Tibial nerve (tissue), 4 donors: ENCODE measurements around the gene SIAE. TPM values are rescaled to one million over a fixed set of nuclear protein-coding genes. Genes with fewer than 3 reads are reported as not detected.

ENCODE experiments used
- DNase-seq, 2 donors: peaks; one replicate each; pipeline ENCODE4 v3.0.0-alpha.2; 2019; ENCODE audit warnings: low spot score in 2 of 2
- H3K27ac ChIP-seq, 4 donors: fragments of 200-600 bp; sonication (generic) in 3 of 4; one replicate each; pipeline ENCODE4 v1.5.1; 2017 to 2019; ENCODE audit warnings: mild to moderate bottlenecking in 1 of 4
- H3K27me3 ChIP-seq, 2 donors: fragments of 200-600 bp; sonication (generic) in 1 of 2; one replicate each; pipeline versions ENCODE4 v1.5.1 to v1.6.0; 2017 to 2019
- H3K36me3 ChIP-seq, 3 donors: fragments of 200-600 bp; sonication (generic); one replicate each; pipeline ENCODE4 v1.5.1; 2018 to 2019
- H3K4me1 ChIP-seq, 4 donors: fragments of 200-600 bp; sonication (generic) in 3 of 4; one replicate each; pipeline ENCODE4 v1.5.1; 2017 to 2019
- H3K4me3 ChIP-seq, 4 donors: fragments of 200-600 bp; sonication (generic) in 3 of 4; one replicate each; pipeline ENCODE4 v1.5.1; 2017 to 2019; ENCODE audit warnings: mild to moderate bottlenecking in 1 of 4, moderate library complexity in 1 of 4
- H3K9me3 ChIP-seq, 4 donors: fragments of 200-600 bp; sonication (generic) in 3 of 4; one replicate each; pipeline ENCODE4 v1.5.1; 2017 to 2019
- EP300 ChIP-seq, 2 donors: sonication (generic); formaldehyde crosslinking; IDR thresholded peaks; one replicate each; pipeline ENCODE4 v1.6.1; 2017; ENCODE audit warnings: antibody characterized with exemption in 2 of 2, mild to moderate bottlenecking in 1 of 2
- POLR2A ChIP-seq, 2 donors: fragments of 450-650 bp; IDR thresholded peaks; one replicate each; pipeline ENCODE4 v1.6.1; 2017; ENCODE audit warnings: antibody characterized with exemption in 2 of 2, mild to moderate bottlenecking in 2 of 2, moderate library complexity in 2 of 2
- WGBS, 2 donors: methylation state at CpG; one replicate each; pipeline ENCODE4 v1.1.5; 2018; 5-methylcytosine and 5-hydroxymethylcytosine counted together
- total RNA-seq, 4 donors: library from RNA; depleted of rRNA; stranded (reverse); fragments of >200 nt; gene quantifications; one replicate each; pipeline ENCODE4 v1.1.0, GENCODE V29; 2016
- TF ChIP-seq, protein P1 (sequence below), 5 experiments: fragments of 200-600 bp in 3 of 5; fragments of 450-650 bp in 2 of 5; sonication (generic) in 3 of 5; IDR thresholded peaks; one replicate each; pipeline ENCODE4 v1.5.1; 2016 to 2019; ENCODE audit warnings: antibody characterized with exemption in 5 of 5, mild to moderate bottlenecking in 3 of 5, moderate library complexity in 2 of 5

Gene SIAE
- total RNA-seq, 4 donors from 2014 or later, result 6.5 to 20.0 (median 8.2) TPM

DNA sequence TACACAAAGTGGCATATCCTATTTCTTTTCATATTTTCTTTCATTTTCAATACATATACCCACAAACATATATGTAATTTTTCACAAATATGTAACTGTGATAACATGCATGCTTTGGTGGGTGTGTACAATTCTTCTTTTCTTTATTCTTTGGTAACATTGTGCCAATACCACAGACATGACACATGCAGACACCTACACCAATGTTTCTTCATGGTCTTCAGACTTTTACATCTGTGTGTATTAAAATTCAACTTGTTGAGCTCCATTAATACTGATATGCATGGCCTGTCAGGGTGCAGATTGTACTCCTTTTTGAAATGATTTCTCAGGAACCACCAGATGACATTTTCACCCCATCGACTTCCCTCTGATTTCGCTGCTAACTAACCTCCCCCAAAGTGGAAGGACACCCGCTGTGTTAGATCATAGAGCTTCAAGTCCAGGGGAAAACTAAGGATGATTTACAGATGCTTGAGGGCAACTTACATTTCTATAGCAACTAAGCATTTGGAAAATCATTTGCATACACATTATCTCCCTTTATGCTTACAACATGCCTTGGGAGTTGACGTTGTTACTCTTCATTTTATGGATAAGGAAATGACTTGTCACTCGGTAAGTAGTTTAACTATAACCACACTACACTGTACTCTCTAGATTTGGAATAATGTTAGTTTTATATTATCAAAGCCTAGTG, 72.8 kb downstream of the SIAE start:
- no peaks in the 10 kb centered on the region for H3K9me3 ChIP-seq
- DNase-seq, result no peak
- H3K36me3 ChIP-seq, result no peaks in the 10 kb centered on the region
- WGBS, 2 donors, result 42 to 50% methylated on average over 5 of the region's 5 CpGs
- H3K27ac ChIP-seq, result no peak overlapping the region
- no peaks in the 10 kb centered on the region for H3K4me1 ChIP-seq
- H3K4me3 ChIP-seq, result no peak overlapping the region
- peaks cover 0 to 2% of the 10 kb centered on the region in 2 donors for H3K27me3 ChIP-seq
- TF ChIP-seq EP300 (IDR thresholded peaks at IDR 0.05) (no peak), POLR2A (IDR thresholded peaks at IDR 0.05) (no peak)
- TF ChIP-seq, protein P1, sequence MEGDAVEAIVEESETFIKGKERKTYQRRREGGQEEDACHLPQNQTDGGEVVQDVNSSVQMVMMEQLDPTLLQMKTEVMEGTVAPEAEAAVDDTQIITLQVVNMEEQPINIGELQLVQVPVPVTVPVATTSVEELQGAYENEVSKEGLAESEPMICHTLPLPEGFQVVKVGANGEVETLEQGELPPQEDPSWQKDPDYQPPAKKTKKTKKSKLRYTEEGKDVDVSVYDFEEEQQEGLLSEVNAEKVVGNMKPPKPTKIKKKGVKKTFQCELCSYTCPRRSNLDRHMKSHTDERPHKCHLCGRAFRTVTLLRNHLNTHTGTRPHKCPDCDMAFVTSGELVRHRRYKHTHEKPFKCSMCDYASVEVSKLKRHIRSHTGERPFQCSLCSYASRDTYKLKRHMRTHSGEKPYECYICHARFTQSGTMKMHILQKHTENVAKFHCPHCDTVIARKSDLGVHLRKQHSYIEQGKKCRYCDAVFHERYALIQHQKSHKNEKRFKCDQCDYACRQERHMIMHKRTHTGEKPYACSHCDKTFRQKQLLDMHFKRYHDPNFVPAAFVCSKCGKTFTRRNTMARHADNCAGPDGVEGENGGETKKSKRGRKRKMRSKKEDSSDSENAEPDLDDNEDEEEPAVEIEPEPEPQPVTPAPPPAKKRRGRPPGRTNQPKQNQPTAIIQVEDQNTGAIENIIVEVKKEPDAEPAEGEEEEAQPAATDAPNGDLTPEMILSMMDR (IDR thresholded peaks at IDR 0.05), result no peak

DNA sequence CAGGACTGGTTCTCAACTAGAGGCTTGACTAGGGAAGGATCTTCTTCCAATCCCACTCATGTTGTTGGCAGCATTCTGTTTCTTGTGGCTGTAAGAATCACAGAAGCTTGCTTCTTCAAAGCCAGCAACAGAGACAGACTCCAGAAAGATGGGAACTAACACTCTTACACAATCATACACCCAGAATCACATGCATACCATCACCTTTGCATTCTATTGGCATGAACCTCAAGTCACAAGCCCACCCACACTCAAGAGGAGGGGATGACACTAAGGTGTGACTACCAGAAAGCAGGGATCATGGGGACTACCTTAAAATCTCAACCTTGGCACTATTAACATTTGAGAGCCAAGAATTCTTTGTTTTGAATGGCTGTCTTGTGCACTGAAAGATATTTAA, 75.9 kb downstream of the SIAE start:
- DNase-seq, result no peak
- no peaks in the 10 kb centered on the region for H3K9me3 ChIP-seq
- H3K27ac ChIP-seq, result no peak overlapping the region
- H3K36me3 ChIP-seq, result no peaks in the 10 kb centered on the region
- peaks cover 0 to 2% of the 10 kb centered on the region in 2 donors for H3K27me3 ChIP-seq
- no peaks in the 10 kb centered on the region for H3K4me1 ChIP-seq
- no peak overlapping the region for H3K4me3 ChIP-seq
- TF ChIP-seq, protein P1 (IDR thresholded peaks at IDR 0.05), result no peak
- TF ChIP-seq EP300 (IDR thresholded peaks at IDR 0.05) (no peak), POLR2A (IDR thresholded peaks at IDR 0.05) (no peak)

DNA sequence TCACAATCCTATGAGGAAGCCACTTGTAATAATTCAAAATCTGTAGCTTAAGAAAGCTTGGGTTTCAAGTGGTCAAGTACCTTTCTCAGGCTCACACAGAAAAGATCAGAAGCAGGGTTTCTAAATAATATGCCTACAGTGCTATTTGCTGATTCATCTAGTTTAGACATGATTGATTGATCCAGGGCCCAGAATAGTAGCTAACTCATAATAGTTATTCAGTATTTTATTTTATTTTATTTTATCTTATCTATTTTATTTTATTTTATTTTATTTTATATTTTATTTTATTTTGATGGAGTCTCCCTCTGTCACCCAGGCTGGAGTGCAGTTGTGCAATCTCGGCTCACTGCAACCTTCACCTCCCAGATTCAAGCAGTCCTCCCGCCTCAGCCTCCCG, 78.2 kb downstream of the SIAE start:
- H3K27me3 ChIP-seq, result peaks cover 0 to 2% of the 10 kb centered on the region in 2 donors
- no peak overlapping the region for H3K27ac ChIP-seq
- no peak overlapping the region for H3K4me3 ChIP-seq
- WGBS, 2 donors, result 89 to 92% methylated on average over 3 of the region's 3 CpGs
- H3K9me3 ChIP-seq, result no peaks in the 10 kb centered on the region
- DNase-seq, result no peak
- H3K36me3 ChIP-seq, result no peaks in the 10 kb centered on the region
- no peaks in the 10 kb centered on the region for H3K4me1 ChIP-seq
- TF ChIP-seq, protein P1 (IDR thresholded peaks at IDR 0.05), result no peak

DNA sequence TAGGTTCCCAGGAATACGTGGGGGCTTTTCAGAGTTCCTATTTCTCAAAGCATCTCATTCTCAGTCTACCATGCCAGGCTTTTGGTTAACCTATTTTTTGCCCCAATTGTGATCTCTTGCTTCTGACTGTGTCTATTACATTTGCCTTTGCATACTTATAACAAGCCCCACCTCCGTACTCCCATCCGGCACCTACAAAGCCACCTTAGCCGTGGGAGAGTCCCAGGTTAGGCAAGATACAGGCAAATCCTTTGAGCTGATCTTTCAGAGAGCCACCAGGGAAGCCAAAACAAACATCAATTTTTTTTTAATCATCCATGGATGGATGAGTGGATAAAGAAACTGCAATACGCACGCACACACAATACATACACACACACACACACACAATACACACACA, 80.9 kb downstream of the SIAE start:
- Histone ChIP-seq H3K27ac (no peak overlapping the region), H3K9me3 (no peaks in the 10 kb centered on the region), H3K36me3 (no peaks in the 10 kb centered on the region), H3K4me1 (no peaks in the 10 kb centered on the region), H3K4me3 (no peak overlapping the region), H3K27me3 (no peaks in the 10 kb centered on the region)
- TF ChIP-seq EP300 (IDR thresholded peaks at IDR 0.05) (no peak), POLR2A (IDR thresholded peaks at IDR 0.05) (no peak)
- TF ChIP-seq, protein P1 (IDR thresholded peaks at IDR 0.05), result no peak
- DNase-seq, result no peak
- WGBS, 2 donors, result 82 to 91% methylated on average over 6 of the region's 6 CpGs

DNA sequence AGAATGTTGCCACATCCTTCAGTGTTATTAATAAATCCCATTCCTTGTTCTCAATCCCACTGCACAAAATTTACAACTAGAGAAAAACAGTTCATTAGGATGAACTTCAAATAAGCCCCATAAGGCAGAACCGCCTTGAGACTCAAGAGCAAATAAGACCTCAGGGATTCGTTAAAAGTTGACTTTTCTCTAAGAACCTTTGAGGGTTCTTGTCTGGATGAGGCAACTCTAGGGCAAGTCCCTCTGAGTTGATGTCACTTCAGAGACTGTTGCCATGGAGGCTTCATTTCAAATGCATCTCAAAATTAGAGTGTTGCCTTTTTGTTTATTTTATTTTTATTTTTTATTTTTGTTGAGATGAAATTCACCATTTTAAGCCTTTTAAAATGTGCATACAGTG, 82.1 kb downstream of the SIAE start:
- no peak for TF ChIP-seq EP300 (IDR thresholded peaks at IDR 0.05)
- no peak for TF ChIP-seq POLR2A (IDR thresholded peaks at IDR 0.05)
- TF ChIP-seq, protein P1 (IDR thresholded peaks at IDR 0.05), result no peak
- H3K36me3 ChIP-seq, result no peaks in the 10 kb centered on the region
- WGBS, 2 donors, result 83 to 88% methylated on average over 2 of the region's 2 CpGs
- no peak overlapping the region for H3K27ac ChIP-seq
- H3K4me1 ChIP-seq, result no peaks in the 10 kb centered on the region
- no peaks in the 10 kb centered on the region for H3K27me3 ChIP-seq
- no peaks in the 10 kb centered on the region for H3K9me3 ChIP-seq
- no peak overlapping the region for H3K4me3 ChIP-seq
- DNase-seq, result no peak
